DMS153 treated with DMSO at 0.1 percent for 48 hours (cell line): ENCODE results near the gene LAMA5.

ENCODE experiments used
- DNase-seq: peaks from one replicate; lab custom pipeline; 2025; ENCODE audit not compliant: unreplicated experiment; lab: John Stamatoyannopoulos, UW

The LAMA5 gene

DNA sequence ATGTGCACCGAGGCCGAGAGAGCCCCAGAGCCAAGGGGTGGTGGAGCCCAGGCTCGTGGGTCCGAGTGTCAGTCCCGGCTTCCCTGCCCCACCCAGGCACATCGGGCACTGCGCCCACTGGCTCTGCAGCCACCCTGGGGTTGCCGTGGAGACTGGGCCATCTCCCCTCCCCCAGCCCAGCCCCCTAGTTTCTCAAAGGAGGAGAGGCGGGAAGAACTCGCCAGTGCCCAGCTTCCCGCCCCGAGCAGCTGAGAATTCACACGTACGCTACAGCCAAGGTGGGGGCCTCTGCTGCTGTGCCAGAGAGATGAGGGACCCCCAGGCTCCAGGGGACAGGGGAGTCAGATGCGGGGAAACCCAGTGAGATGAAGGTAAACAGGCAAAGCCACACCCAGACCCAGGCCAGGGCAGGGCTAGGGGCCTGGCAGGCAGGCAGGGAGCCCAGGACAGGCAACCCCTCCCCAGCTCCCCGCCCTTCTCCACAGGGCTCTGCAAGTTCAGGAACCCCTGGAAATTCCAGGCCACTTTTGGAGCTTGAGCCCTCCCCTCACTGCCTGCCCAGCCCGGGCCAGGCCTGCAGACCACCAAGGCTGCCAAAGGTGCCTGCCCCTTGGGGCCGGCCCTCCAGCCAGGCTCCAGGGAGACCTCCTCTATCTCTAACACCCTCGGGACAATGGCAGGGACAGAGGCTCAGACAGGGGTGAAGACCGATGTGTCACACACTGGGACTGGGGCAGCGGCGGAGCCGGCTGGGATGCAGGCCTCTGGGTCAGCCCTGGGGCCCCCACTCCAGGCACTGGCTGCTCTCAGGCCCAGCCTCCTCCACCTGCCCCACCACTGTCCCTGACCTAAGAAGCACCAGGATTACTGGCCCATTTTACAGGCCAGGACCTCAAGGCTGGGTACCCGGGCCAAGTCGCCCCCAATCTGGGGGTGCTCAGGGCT lies 6.0 kb downstream of the LAMA5 start:
- DNase-seq: no peak

DNA sequence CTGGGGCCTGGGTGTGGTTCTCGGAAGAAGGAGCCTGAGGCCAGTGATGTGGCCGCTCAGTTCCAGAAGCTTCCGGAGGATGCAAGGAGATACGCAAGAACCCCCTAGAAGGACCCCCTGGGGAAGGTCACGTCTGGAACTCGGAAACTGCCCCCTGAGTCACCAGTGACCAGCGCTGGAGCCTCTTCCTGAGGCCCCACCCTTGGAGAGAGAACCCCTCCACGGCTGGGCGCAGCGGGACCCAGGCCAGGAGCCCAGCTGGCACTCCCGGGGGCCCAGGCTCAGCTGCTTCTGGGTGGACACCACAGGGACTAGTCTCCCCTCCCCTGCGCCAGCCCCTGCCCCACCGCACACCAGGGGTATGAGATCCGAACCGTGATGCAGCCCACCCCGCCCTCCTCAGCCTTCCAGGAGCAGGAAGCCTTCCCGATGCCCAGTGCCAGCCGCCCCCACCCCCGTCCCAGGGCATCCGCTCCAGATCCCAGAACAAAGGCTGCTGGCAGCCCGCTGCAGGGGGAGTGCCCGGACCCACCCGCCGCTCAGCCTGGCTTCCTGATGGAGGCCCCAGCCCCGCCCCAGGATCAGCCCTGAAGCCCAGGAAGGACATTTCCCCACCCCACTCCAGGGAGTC lies 7.5 kb downstream of the LAMA5 start:
- DNase-seq: no peak

- DNase-seq: peak; percentile 22
Measured at GRCh38 chr20:62359043-62359490, 8.0 kb downstream of the LAMA5 start.

DNA sequence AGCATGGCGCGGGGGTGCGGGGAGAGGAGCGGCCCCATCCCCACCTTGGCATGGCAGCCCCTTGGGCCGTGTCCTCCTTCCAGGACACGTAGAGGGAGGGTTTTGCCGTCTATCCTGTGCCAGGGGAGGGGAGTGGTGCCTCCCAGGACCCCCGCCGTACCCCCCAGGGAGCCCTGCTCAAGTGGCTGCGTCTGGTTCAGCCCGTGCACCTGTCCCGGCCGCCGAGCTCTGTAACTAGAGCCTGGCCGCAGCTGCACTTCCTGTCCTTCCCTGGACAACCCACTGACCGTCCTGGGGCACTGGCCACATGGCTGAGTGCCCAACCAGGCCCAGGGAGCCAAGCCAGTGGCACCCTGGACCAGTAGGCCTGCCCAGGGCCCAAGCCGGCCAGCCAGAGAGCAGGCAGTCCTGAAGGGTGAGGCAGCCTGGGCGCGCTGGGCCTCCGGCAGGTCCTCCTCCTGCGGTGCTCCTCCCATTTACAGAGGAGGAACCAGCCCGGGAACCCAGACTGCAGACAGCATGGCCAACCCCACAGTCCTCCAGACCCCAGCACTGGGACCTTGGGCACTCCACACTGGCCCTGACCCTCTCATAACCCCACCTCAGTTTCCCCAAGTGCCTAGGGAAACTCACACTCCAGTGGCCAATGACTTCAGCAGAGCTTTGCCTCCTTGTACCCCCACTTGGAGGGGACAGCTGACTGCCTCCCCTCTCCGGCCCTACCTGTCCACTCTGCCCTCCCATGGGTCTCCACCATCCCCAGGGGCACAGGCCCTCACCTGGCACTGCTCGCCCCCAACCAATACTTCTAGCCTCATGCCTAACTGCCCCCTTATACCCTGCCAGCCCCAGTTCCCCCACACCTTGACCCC lies 8.7 kb downstream of the LAMA5 start:
- DNase-seq: no peak

DNA sequence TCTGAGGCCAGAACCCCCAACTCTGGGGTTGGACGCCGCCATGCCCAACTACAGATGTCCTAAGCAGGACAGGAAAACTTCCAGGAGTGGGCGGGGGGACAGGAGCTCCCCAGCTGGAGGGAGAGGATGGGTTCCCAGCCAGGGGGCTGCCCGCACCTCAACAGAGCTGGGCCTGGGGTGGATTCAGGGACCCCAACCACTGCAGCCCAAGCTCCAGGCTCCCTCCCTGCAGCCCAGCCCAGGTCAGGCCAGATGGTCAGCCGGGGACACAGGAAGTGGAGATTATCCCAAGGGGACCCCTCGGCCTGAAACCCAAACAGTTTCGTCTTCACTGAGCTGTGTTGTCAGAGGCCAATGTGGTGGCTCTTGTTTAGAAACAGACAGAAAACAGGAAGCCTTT lies 9.4 kb downstream of the LAMA5 start:
- DNase-seq: no peak

GRCh38 chr20:62357187-62357667 lies 9.9 kb downstream of the LAMA5 start:
- DNase-seq: no peak

DNA sequence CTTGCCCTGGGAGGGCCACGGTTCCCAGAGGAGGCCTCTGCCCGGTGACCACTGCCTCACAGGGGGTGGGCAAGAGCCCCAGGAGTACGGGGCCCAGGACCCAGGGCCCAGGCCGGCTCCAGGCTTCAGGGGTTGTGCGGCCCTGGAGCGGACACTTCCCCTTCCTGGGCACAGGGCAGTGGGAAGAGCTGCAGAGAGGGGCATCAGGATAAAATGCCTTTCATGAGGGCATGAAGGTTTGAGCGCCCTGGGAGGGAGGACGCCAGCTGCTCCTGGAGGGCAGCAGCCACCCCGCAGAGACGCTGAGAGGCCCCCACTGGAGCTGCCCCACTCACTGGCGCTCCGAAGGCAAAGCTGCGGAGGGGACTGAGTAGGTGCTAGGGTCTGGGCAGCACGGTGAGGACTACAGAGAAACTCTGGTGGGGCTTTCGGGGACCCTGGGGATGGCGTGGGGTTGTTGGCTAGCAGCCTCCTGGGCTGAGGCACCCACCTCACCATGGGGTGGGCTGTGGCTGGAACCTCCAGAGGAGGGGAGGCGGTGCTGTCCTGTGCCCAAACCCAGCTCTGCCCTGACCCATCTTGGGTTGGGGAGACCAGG lies 10.4 kb downstream of the LAMA5 start:
- DNase-seq: no peak

DNA sequence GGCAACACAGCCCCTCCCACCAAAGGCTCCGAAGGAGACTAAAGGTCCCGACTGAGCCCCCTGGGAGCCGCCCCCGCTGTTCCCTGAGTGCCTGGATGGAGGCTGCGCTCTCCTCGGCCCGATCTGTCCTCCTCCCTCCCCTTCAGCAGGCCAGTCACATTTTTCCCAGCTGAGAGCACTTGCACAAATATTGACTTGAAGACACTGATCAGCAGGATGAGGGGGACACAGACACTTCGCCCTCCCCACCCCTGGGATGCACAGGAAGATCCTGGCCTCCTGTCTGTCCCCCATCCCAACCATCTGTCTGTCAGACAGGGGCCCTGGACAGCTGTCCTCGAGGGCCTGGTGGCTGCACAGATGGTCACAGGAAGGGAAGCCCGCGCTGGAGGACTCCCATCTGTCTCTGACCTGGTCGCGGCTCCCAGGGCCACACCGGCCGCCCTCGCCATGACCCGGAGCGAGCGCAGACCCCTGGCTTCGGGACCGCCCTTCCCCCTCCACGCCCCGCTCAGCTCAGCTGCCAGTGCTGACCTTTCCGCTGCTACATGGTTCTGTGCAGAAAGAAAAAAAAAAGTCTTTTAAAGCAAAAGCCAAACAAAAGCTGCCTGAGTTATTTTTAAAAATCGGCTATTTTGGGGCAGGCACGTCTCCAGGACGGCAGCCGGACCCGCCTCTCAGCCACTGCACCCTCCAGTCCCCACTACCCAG lies 11.1 kb downstream of the LAMA5 start:
- no peak for DNase-seq

DNA sequence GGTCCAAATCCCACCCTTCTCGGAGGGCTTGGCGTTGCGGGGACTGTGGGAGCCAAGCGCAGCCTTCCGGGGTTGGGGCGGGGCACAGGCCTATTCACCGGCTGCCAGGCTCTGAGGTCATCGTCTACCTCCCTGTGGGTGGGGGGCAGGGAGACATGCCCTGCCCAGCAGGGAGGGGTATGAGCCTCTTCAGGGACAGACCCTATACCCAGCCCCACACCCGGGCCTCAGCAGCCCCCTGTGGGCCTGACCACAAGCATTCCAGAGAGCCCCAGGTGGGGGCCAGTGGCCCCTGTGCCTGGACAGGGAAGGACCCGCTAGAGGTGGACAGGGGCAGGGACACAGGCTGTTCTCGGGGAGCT lies 11.6 kb downstream of the LAMA5 start:
- DNase-seq: no peak

DNA sequence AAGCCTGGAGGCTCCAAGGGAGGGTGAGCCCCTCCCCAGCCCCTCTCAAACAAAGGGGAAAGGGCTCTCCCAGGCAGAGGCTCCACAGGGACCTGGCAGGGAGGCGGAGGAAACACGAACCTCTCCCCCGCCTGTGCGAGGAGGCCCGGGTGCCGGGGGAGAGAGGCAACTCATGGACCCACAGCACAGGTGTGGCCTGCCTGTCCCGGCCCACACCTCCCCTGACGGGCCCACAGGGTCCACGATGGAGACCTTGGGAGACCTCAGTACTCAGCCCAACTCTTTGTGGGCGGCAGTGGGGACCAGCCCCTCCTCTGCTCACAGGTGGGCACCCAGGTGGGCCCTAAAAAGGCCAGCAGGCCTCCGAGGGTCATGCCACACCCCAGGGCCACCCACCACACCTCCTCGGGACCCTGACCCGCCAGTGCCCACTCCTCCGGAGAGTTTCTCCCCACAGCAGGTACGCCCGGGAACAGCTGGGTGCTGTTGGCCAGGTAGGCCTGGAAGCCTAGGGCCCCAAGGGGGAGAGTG lies 12.2 kb downstream of the LAMA5 start:
- no peak for DNase-seq

DNA sequence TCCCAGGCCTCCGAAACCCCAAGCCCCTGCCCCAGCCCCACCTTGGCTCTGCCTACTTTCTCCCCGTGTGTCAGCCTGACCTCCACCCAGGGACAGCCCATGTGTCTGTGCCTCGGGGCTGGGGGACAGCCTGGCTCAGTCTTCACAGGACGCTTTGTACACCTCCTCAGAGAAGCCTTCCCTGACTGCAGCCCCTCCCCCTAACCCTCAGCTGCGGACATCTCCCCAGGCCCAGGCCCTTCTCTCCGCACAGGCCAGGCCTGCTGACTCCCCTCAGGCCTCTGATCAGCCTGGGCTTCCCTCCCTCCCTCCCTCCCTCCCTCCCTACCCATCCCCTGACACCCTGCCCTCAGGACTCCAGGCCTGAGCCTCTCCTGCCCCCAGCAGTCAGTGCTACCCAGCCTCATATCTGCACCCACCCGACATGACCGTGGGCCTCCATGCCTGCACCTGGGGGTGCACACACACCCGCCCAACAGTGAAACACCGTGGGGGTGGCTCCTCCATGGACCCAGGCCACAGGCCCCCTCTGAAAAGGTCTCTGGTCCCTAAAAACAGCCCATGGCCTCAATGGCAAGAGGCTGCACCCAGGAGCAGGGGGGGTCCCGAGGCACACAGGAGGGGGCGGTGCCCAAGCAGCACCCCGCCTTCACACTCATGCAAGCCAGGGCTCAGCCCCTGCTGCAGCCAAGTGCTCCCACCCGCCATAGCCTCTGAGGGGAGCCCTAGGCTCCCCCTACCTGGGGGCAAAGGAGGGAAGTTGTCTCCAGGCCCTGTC lies 12.9 kb downstream of the LAMA5 start:
- DNase-seq: no peak

- no peak for DNase-seq
Measured at GRCh38 chr20:62353289-62354030, 13.7 kb downstream of the LAMA5 start.

- DNase-seq: no peak
Measured at GRCh38 chr20:62352402-62353288, 14.5 kb downstream of the LAMA5 start.

- no peak for DNase-seq
Measured at GRCh38 chr20:62351469-62352401, 15.4 kb downstream of the LAMA5 start.

DNA sequence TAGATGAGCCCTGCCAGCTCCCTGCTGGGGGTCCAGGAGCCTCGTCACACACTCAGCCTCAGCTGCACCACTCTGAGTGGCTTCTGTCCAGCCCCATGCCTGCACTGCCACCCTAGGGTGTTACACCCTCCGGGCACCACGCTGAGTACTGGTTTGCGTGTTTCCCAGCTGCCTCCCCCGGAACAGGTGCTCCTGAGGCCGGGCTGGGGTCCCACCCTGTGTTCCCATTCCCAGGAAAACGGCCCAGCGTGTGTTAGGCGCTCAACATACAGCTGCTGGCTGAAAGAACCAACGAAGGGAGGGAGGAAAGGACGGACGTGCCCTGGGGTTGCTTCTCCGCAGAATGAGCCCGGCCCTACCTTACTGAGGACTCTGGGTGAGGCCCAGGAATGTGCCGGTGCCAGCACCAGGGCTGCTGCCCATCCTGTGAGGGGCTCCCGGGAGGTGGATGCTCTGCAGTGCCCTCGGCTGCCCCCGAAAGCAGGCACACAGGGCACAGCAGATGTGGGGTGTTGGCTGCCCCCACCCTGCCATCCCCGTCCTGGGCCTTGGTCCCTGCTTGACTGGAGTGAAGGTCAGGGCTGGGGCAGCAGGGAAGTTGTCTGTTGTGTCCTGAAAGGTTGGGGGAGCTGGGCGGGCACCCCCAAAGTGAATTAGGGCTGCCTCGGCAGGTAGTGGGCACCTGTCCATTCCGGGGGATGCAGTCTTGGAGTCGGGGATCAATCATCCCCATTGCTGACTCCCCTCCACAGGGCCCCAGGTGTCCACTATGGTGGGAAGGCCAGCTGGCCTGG lies 16.3 kb downstream of the LAMA5 start:
- no peak for DNase-seq
